Gastrocnemius medialis (tissue), 4 donors: ENCODE results near the gene C12orf42. TPM values are rescaled to one million over a fixed set of nuclear protein-coding genes. Genes with fewer than 3 reads are reported as not detected.

Experiments used
- ATAC-seq, 2 donors: fragments of 150-250 bp; one replicate each; pipeline ENCODE4 v1.9.1; 2016
- DNase-seq, 2 donors: peaks; one replicate each; pipeline ENCODE4 v3.0.0-alpha.2; 2019
- H3K27ac ChIP-seq, 4 donors: fragments of 200-600 bp; sonication (generic); 1 replicate in 1 of 4; 2 replicates in 3 of 4; pipeline ENCODE4 v1.5.1; 2016 to 2018; ENCODE audit warnings: mild to moderate bottlenecking in 2 of 4, moderate library complexity in 1 of 4
- H3K27me3 ChIP-seq, 3 donors: fragments of 200-600 bp; sonication (generic) in 2 of 3; 1 replicate in 1 of 3; 2 replicates in 2 of 3; pipeline versions ENCODE4 v1.5.1 to v1.6.0; 2016 to 2019; ENCODE audit warnings: mild to moderate bottlenecking in 1 of 3, moderate library complexity in 1 of 3
- H3K36me3 ChIP-seq, 2 donors: fragments of 200-600 bp; sonication (generic) in 1 of 2; one replicate each; pipeline ENCODE4 v1.5.1; 2017 to 2018
- H3K4me1 ChIP-seq, 2 donors: fragments of 200-600 bp; sonication (generic) in 1 of 2; one replicate each; pipeline ENCODE4 v1.5.1; 2016 to 2017; ENCODE audit warnings: mild to moderate bottlenecking in 2 of 2
- H3K4me3 ChIP-seq, 4 donors: fragments of 200-600 bp; sonication (generic) in 3 of 4; 1 replicate in 1 of 4; 2 replicates in 3 of 4; pipeline ENCODE4 v1.5.1; 2016 to 2019; ENCODE audit warnings: mild to moderate bottlenecking in 2 of 4
- H3K9me3 ChIP-seq, 3 donors: fragments of 200-600 bp; sonication (generic) in 2 of 3; 1 replicate in 1 of 3; 2 replicates in 2 of 3; pipeline ENCODE4 v1.5.1; 2016 to 2019
- POLR2A ChIP-seq, 2 donors: fragments of 450-650 bp; IDR thresholded peaks; one replicate each; pipeline ENCODE4 v1.6.1; 2017; ENCODE audit warnings: antibody characterized with exemption in 2 of 2, mild to moderate bottlenecking in 2 of 2, moderate library complexity in 2 of 2
- in situ Hi-C, 4 donors: fragments of 200-750 bp; cut with MboI; loops; one replicate each; pipeline versions ENCODE4 v1.15.0 to v1.8.0; 2017; ENCODE audit warnings: low sequenced_read_pairs in 4 of 4
- intact Hi-C: fragments of 100-400 bp; cut with DNase I; formaldehyde crosslinking; loops from one replicate; pipeline ENCODE4 v1.15.1; 2023; ENCODE audit warnings: low total_unique reads
- total RNA-seq, 4 donors: library from RNA; depleted of rRNA; stranded (reverse); fragments of >200 nt; gene quantifications; one replicate each; pipeline versions ENCODE4 v1.1.0 to v1.2.3, GENCODE V29; 2016
- TF ChIP-seq, protein P1 (sequence below), 5 experiments: fragments of 450-650 bp in 3 of 5; fragments of 200-600 bp in 2 of 5; sonication (generic) in 2 of 5; IDR thresholded peaks in 4 of 5; conservative IDR thresholded peaks in 1 of 5; 1 replicate in 4 of 5; 2 replicates in 1 of 5; pipeline ENCODE4 v1.5.1; 2016 to 2019; ENCODE audit warnings: antibody characterized with exemption in 5 of 5, mild to moderate bottlenecking in 3 of 5, moderate library complexity in 3 of 5

Gene C12orf42
- total RNA-seq, 4 donors from 2014 or later = not detected

DNA sequence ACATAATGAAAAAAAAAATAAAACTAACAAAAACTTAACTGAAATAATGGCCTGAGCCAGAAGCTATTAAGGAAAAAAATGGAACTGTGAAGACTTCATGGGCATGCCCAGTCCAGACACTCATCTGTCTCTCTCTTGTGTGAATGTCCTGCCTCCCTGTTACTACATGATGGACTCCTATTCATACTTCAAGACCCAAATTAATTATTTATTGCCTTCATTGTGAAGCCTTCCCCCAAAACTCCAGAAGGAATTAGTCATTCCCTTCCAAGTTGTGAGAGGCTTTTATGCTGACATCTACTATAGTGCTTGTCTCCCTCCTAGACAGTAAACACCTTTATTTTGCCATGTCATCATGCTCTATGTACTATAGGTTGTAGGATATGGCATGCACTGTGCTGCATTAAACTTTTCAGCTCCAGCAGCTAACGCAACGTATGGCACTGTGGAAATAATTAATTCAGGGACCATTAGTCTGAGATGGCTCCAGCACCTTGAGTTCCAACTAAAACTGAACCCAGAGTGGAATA lies 25.0 kb upstream of the C12orf42 start:
- no peak overlapping the region for H3K27ac ChIP-seq
- no peaks in the 10 kb centered on the region for H3K27me3 ChIP-seq
- ATAC-seq (no peak), DNase-seq (no peak)
- no peak overlapping the region for H3K4me3 ChIP-seq
- H3K4me1 ChIP-seq = no peaks in the 10 kb centered on the region
- intact Hi-C loops = no loop called here
- H3K36me3 ChIP-seq = no peaks in the 10 kb centered on the region
- no peaks in the 10 kb centered on the region for H3K9me3 ChIP-seq
- TF ChIP-seq POLR2A (IDR thresholded peaks at IDR 0.05) = no peak
- TF ChIP-seq, protein P1, sequence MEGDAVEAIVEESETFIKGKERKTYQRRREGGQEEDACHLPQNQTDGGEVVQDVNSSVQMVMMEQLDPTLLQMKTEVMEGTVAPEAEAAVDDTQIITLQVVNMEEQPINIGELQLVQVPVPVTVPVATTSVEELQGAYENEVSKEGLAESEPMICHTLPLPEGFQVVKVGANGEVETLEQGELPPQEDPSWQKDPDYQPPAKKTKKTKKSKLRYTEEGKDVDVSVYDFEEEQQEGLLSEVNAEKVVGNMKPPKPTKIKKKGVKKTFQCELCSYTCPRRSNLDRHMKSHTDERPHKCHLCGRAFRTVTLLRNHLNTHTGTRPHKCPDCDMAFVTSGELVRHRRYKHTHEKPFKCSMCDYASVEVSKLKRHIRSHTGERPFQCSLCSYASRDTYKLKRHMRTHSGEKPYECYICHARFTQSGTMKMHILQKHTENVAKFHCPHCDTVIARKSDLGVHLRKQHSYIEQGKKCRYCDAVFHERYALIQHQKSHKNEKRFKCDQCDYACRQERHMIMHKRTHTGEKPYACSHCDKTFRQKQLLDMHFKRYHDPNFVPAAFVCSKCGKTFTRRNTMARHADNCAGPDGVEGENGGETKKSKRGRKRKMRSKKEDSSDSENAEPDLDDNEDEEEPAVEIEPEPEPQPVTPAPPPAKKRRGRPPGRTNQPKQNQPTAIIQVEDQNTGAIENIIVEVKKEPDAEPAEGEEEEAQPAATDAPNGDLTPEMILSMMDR (IDR thresholded peaks at IDR 0.05 in 4 of 5, conservative IDR thresholded peaks at IDR 0.05 in 1 of 5) = no peak
- in situ Hi-C loops = no loop called here

DNA sequence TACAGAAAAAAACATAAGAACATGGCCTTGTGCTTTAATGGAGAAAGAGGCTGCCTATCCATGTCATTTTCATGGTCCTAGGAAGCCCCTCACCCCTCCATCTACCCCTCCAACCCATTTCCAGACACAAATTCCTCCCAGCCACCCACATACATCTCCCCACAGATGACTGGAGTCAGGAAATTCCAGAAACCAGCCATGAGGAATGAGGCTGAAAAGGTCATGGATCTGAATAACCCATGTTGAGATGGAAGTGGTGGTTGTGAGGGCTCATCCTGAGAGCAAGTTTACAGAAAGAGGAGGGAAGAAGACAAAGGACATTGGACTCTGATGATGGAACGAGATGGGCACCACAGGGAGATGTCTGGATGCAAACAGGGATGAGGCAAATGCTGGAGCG lies 23.9 kb upstream of the C12orf42 start:
- intact Hi-C loops (no loop called here), in situ Hi-C loops (no loop called here)
- H3K9me3 ChIP-seq = no peaks in the 10 kb centered on the region
- H3K36me3 ChIP-seq = no peaks in the 10 kb centered on the region
- no peaks in the 10 kb centered on the region for H3K4me1 ChIP-seq
- no peak overlapping the region for H3K27ac ChIP-seq
- TF ChIP-seq POLR2A (IDR thresholded peaks at IDR 0.05) = no peak
- TF ChIP-seq, protein P1 (IDR thresholded peaks at IDR 0.05 in 4 of 5, conservative IDR thresholded peaks at IDR 0.05 in 1 of 5) = no peak
- no peak overlapping the region for H3K4me3 ChIP-seq
- DNase-seq (no peak), ATAC-seq (no peak)
- no peaks in the 10 kb centered on the region for H3K27me3 ChIP-seq

DNA sequence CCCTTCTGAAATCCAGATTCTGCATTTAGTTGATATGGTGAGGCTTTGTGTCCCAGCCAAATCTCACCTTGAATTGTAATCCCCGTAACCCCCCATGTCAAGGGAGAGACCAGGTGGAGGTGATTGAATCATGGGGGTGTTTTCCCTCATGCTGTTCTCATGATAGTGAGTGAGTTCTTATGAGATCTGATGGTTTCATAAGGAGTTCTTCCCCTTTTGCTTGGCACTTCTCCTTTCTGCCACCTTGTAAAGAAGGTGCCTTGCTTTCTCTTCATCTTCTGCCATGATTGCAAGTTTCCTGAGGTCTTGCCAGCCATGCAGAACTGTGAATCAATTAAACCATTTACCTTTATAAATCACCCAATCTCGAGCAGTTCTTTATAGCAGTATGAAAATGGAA lies 23.1 kb upstream of the C12orf42 start:
- Histone ChIP-seq H3K9me3 (no peaks in the 10 kb centered on the region), H3K27ac (no peak overlapping the region), H3K4me3 (no peak overlapping the region), H3K36me3 (no peaks in the 10 kb centered on the region), H3K4me1 (no peaks in the 10 kb centered on the region), H3K27me3 (no peaks in the 10 kb centered on the region)
- DNase-seq (no peak), ATAC-seq (no peak)
- intact Hi-C loops = no loop called here
- TF ChIP-seq, protein P1 (IDR thresholded peaks at IDR 0.05 in 4 of 5, conservative IDR thresholded peaks at IDR 0.05 in 1 of 5) = no peak
- no peak for TF ChIP-seq POLR2A (IDR thresholded peaks at IDR 0.05)
- in situ Hi-C loops = no loop called here

DNA sequence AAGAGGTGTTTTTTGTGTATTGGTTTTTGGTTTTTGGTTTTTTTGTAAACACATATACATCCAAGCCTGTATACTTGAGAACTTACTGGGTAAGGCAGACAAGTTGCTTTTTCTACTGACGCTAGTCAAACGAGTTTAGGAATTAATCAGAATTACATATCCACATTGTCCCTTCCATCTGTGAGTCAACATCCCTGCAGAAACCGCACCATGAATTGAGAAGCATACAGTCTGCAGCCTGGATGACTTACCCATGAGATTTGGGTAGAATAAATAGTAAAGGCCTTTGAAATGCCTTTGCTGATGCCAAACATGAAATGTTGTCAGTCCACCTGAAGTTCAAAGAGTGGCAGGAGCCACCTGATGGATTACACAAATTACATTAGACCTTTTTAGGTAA lies 21.4 kb upstream of the C12orf42 start:
- Histone ChIP-seq H3K9me3 (no peaks in the 10 kb centered on the region), H3K27ac (no peak overlapping the region), H3K27me3 (no peaks in the 10 kb centered on the region), H3K4me3 (no peak overlapping the region), H3K36me3 (no peaks in the 10 kb centered on the region), H3K4me1 (no peaks in the 10 kb centered on the region)
- no peak for ATAC-seq
- no peak for TF ChIP-seq POLR2A (IDR thresholded peaks at IDR 0.05)
- TF ChIP-seq, protein P1 (IDR thresholded peaks at IDR 0.05 in 4 of 5, conservative IDR thresholded peaks at IDR 0.05 in 1 of 5) = no peak
- intact Hi-C loops (no loop called here), in situ Hi-C loops (no loop called here)
- DNase-seq = no peak

DNA sequence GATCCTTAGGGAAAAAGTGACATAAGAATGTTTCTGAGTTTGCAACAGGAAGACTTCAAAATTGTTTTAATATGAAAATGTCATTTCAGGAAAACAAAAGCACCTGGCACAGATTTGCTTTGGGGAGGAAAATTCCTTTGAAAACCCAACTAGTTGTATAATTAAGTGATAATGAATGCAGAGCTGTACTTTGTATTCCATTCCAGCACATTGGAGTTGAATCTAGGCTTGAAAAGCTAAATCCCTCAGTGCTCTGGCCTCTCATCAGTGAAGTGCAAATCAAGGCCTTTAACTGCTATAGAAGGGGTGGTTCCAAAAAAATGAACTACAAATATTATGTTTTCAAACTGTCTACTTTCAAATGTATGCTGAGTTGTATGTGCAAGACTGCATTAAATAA lies 19.6 kb upstream of the C12orf42 start:
- DNase-seq = no peak
- intact Hi-C loops (no loop called here), in situ Hi-C loops (no loop called here)
- H3K4me3 ChIP-seq = no peak overlapping the region
- H3K4me1 ChIP-seq = no peaks in the 10 kb centered on the region
- no peak overlapping the region for H3K27ac ChIP-seq
- no peak for ATAC-seq
- TF ChIP-seq, protein P1 (IDR thresholded peaks at IDR 0.05 in 4 of 5, conservative IDR thresholded peaks at IDR 0.05 in 1 of 5) = no peak
- TF ChIP-seq POLR2A (IDR thresholded peaks at IDR 0.05) = no peak
- H3K9me3 ChIP-seq = no peaks in the 10 kb centered on the region
- H3K36me3 ChIP-seq = no peaks in the 10 kb centered on the region
- no peaks in the 10 kb centered on the region for H3K27me3 ChIP-seq
